ENCODE measurements around the gene RIMOC1.

DNA sequence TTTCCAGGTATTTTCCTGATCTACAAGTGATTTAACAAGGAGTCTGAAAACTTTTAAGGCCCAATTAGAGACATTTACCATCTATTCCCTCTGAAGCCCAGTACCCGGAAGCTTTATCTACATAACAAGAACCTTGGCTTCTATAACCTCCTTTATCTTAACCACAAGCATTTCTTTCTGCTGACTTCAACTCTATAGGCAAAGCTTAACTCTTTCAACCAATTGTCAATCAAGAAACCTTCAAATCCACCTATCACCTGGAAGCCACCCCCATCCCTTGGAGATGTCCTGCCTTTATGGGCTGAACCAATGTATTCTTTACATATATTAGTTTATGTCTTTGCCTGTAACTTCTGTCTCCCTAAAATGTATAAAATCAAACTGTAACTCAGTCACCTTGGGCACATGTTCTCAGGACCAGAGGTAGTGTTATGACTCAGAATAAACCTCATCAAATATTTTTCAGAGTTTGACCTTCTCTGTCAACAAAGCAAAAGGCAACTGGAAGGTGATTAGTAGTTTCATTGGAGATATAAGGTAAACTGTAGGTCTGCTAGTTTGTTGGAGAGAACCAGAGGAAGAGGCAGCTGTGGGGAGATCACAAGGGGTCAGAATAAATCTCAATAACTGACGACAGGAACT lies 13.0 kb upstream of the RIMOC1 start:
- TF ChIP-seq POLR2A (IDR thresholded peaks at IDR 0.05; ENCODE audit: low read depth, low read length) (no peak), POLR2AphosphoS5 (IDR thresholded peaks at IDR 0.05; ENCODE audit: low read depth, low read length) (no peak), TAF1 (IDR thresholded peaks at IDR 0.05; ENCODE audit: borderline replicate concordance, low read depth, low read length) (no peak)

Measured in GM12892 (cell line).